Measurements from ENCODE around the gene SMURF1. TPM values are rescaled to one million over a fixed set of nuclear protein-coding genes. Genes with fewer than 3 reads are reported as not detected.
A peak's percentile ranks its signal among the peaks of the same experiment; 100 is the strongest.
"Not testable (repeated sequence)": the region's sequence is repeated elsewhere in the genome, so short reads cannot be mapped to it uniquely, and the experiment has no call there.

Gene SMURF1
- total RNA-seq, 1 donor from 2014 or later: 44.7 TPM

DNA sequence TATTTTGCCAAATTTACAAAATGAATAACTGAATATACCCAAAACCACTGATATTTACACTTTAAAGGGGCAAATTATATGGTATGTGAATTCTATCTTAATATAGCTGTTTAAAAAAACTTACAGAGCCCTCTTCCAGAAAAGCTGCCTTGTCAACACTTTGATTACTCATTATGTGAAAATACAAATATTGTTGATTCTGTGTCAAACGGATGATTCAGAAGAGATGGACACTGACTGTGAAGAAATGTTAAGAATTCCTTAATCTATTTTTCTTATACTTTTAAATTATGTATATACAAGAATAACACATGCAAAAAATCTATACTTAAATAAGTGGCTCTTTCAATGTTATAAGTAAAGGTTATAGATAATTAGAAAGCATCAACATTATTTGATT lies 41.5 kb downstream of the SMURF1 start:
- Histone ChIP-seq H3K79me2 (ENCODE audit: insufficient read depth, low read length) (peaks cover 100% of the 10 kb centered on the region), H3K4me1 (ENCODE audit: insufficient read depth, low read length) (peaks cover 32% of the 10 kb centered on the region), H3K36me3 (ENCODE audit: insufficient read depth, low read length) (no peaks in the 10 kb centered on the region), H4K20me1 (ENCODE audit: insufficient read depth, low read length) (peaks cover 81% of the 10 kb centered on the region), H3K27ac (ENCODE audit: low read depth, low read length) (peak overlapping the region; percentile 74), H2AFZ (ENCODE audit: low read depth, low read length) (no peak overlapping the region), H3K9me3 (ENCODE audit: insufficient read depth, low read depth, low read length) (no peaks in the 10 kb centered on the region), H3K4me3 (ENCODE audit: insufficient read depth, low read depth, low read length) (no peak overlapping the region), H3K27me3 (ENCODE audit: insufficient read depth, low read length) (no peaks in the 10 kb centered on the region), H3K4me2 (ENCODE audit: low read length) (no peak overlapping the region), H3K9ac (ENCODE audit: low read length) (no peak overlapping the region)
- Mint-ChIP-seq H3K4me3 (ENCODE audit: unreplicated experiment) (no peak overlapping the region), H3K27me3 (ENCODE audit: low read depth, unreplicated experiment) (no peaks in the 10 kb centered on the region), H3K27ac (ENCODE audit: unreplicated experiment) (no peak overlapping the region), H3K36me3 (ENCODE audit: low read depth, unreplicated experiment) (no peaks in the 10 kb centered on the region), H3K9me3 (ENCODE audit: unreplicated experiment) (no peaks in the 10 kb centered on the region), H3K4me1 (ENCODE audit: low read depth, unreplicated experiment) (peaks cover 41% of the 10 kb centered on the region)
- FAIRE-seq (no peak), DNase-seq (ENCODE audit: low read depth) (no peak)
- TF ChIP-seq, protein P1, sequence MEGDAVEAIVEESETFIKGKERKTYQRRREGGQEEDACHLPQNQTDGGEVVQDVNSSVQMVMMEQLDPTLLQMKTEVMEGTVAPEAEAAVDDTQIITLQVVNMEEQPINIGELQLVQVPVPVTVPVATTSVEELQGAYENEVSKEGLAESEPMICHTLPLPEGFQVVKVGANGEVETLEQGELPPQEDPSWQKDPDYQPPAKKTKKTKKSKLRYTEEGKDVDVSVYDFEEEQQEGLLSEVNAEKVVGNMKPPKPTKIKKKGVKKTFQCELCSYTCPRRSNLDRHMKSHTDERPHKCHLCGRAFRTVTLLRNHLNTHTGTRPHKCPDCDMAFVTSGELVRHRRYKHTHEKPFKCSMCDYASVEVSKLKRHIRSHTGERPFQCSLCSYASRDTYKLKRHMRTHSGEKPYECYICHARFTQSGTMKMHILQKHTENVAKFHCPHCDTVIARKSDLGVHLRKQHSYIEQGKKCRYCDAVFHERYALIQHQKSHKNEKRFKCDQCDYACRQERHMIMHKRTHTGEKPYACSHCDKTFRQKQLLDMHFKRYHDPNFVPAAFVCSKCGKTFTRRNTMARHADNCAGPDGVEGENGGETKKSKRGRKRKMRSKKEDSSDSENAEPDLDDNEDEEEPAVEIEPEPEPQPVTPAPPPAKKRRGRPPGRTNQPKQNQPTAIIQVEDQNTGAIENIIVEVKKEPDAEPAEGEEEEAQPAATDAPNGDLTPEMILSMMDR (IDR thresholded peaks at IDR 0.05; ENCODE audit: insufficient read depth, low read depth, low read length): no peak
- TF ChIP-seq EZH2 (IDR thresholded peaks at IDR 0.05; ENCODE audit: insufficient read depth, low read length): no peak

DNA sequence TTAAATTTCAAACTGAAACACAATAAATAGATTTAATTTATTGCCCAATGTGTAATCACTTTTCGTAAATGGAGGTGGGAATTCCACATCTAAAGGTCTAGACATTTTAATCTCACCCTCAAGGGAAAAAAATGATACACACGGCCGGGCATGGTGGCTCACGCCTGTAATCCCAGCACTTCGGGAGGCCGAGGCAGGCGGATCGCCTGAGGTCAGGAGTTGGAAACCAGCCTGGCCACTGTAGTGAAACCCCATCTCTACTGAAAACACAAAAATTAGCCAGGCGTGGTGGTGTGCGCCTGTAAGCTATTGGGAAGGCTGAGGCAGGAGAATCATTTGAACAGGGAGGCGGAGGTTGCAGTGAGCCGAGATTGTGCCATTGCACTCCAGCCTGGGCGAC lies 42.4 kb downstream of the SMURF1 start:
- H3K9me3 Mint-ChIP-seq (ENCODE audit: unreplicated experiment); FAIRE-seq; H3K36me3 ChIP-seq (ENCODE audit: insufficient read depth, low read length); H3K4me2 ChIP-seq (ENCODE audit: low read length); H3K9ac ChIP-seq (ENCODE audit: low read length); H3K27ac ChIP-seq (ENCODE audit: low read depth, low read length); H3K9me3 ChIP-seq (ENCODE audit: insufficient read depth, low read depth, low read length); H2AFZ ChIP-seq (ENCODE audit: low read depth, low read length); H3K27ac Mint-ChIP-seq (ENCODE audit: unreplicated experiment); DNase-seq (ENCODE audit: low read depth); H3K27me3 ChIP-seq (ENCODE audit: insufficient read depth, low read length); H3K4me3 ChIP-seq (ENCODE audit: insufficient read depth, low read depth, low read length); H3K27me3 Mint-ChIP-seq (ENCODE audit: low read depth, unreplicated experiment); H3K4me3 Mint-ChIP-seq (ENCODE audit: unreplicated experiment); H3K36me3 Mint-ChIP-seq (ENCODE audit: low read depth, unreplicated experiment): not testable (repeated sequence)
- Histone ChIP-seq H4K20me1 (ENCODE audit: insufficient read depth, low read length) (peaks cover 81% of the 10 kb centered on the region), H3K79me2 (ENCODE audit: insufficient read depth, low read length) (peaks cover 100% of the 10 kb centered on the region), H3K4me1 (ENCODE audit: insufficient read depth, low read length) (peaks cover 25% of the 10 kb centered on the region)
- H3K4me1 Mint-ChIP-seq (ENCODE audit: low read depth, unreplicated experiment): peaks cover 37% of the 10 kb centered on the region

DNA sequence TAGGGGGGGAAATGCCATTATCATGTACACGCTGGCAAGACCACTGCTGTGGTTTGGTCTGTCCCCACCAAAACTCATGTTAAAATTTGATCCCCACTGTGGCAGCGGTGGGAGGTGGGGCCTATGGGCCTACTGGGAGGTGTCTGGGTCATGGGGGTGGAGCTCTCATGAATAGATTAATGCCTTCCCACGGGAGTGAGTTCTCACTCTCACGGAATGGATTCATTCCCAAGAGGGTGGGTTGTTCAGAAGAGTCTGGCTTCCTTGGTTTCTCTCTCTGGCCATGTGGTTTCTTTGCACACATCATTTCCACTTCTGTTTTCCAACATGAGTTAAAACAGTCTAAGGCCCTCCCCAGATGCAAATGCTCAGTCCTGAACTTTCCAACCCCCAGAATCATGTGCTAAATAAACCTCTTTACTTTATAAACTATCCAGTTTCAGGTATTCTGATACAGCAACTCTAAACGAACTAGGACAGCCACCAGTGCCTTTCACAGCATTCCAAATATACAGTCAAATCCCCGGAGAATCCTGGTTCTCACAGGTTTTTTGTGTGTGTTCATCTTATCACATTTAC lies 44.3 kb downstream of the SMURF1 start:
- Histone ChIP-seq H3K36me3 (ENCODE audit: insufficient read depth, low read length) (no peaks in the 10 kb centered on the region), H3K9ac (ENCODE audit: low read length) (peak overlapping the region; percentile 19), H3K4me2 (ENCODE audit: low read length) (peak overlapping the region; percentile 24), H3K9me3 (ENCODE audit: insufficient read depth, low read depth, low read length) (no peaks in the 10 kb centered on the region), H4K20me1 (ENCODE audit: insufficient read depth, low read length) (peaks cover 78% of the 10 kb centered on the region), H3K4me1 (ENCODE audit: insufficient read depth, low read length) (peaks cover 20% of the 10 kb centered on the region), H3K4me3 (ENCODE audit: insufficient read depth, low read depth, low read length) (no peak overlapping the region), H3K27me3 (ENCODE audit: insufficient read depth, low read length) (no peaks in the 10 kb centered on the region), H3K79me2 (ENCODE audit: insufficient read depth, low read length) (peaks cover 98% of the 10 kb centered on the region), H2AFZ (ENCODE audit: low read depth, low read length) (no peak overlapping the region), H3K27ac (ENCODE audit: low read depth, low read length) (peak overlapping the region; percentile 53)
- no peak for TF ChIP-seq EZH2 (IDR thresholded peaks at IDR 0.05; ENCODE audit: insufficient read depth, low read length)
- TF ChIP-seq, protein P1 (IDR thresholded peaks at IDR 0.05; ENCODE audit: insufficient read depth, low read depth, low read length): no peak
- H3K4me1 Mint-ChIP-seq (ENCODE audit: low read depth, unreplicated experiment): peaks cover 31% of the 10 kb centered on the region
- no peaks in the 10 kb centered on the region for H3K27me3 Mint-ChIP-seq (ENCODE audit: low read depth, unreplicated experiment)
- H3K36me3 Mint-ChIP-seq (ENCODE audit: low read depth, unreplicated experiment): no peaks in the 10 kb centered on the region
- peak overlapping the region; percentile 66 for H3K27ac Mint-ChIP-seq (ENCODE audit: unreplicated experiment)
- H3K4me3 Mint-ChIP-seq (ENCODE audit: unreplicated experiment): peak overlapping the region; percentile 9
- peaks cover 1% of the 10 kb centered on the region for H3K9me3 Mint-ChIP-seq (ENCODE audit: unreplicated experiment)
- FAIRE-seq (no peak), DNase-seq (ENCODE audit: low read depth) (no peak)
